Astrocyte of the spinal cord (primary cell): ENCODE results near the gene PYM1.
"Not testable (repeated sequence)": the region's sequence is repeated elsewhere in the genome, so short reads cannot be mapped to it uniquely, and the experiment has no call there.

Source experiments
- DNase-seq: peaks from one replicate; pipeline ENCODE4 v3.0.0; 2011; ENCODE audit warnings: low read depth, low spot score
- H3K4me3 ChIP-seq: 2 replicates; pipeline ENCODE4 v1.5.1; 2011; ENCODE audit warnings: low read depth, mild to moderate bottlenecking, low read length, moderate library complexity
- CTCF ChIP-seq: IDR thresholded peaks from 2 replicates; pipeline ENCODE4 v1.5.1; 2012; ENCODE audit warnings: low read depth, mild to moderate bottlenecking, low read length, inconsistent platforms
- in situ Hi-C: cut with HindIII; loops from 2 replicates; pipeline ENCODE4 v1.10.0; 2017; ENCODE audit warnings: low sequenced_read_pairs

Gene PYM1

GRCh38 chr12:55865327-55865726, 62.4 kb downstream of the PYM1 start:
- no peak overlapping the region for H3K4me3 ChIP-seq
- no peak for TF ChIP-seq CTCF
- in situ Hi-C loops, result no loop called here
- no peak for DNase-seq

GRCh38 chr12:55862931-55863330, 64.8 kb downstream of the PYM1 start:
- in situ Hi-C loops, result not testable (repeated sequence)

GRCh38 chr12:55862286-55862685, 65.4 kb downstream of the PYM1 start:
- DNase-seq, result no peak
- no peak overlapping the region for H3K4me3 ChIP-seq
- in situ Hi-C loops, result no loop called here
- TF ChIP-seq CTCF, result no peak

More at GRCh38 chr12:55862931-55863330, 64.8 kb downstream of the PYM1 start:
- H3K4me3 ChIP-seq, DNase-seq: not testable (repeated sequence)

GRCh38 chr12:55861871-55862270, 65.8 kb downstream of the PYM1 start:
- in situ Hi-C loops, result no loop called here
- TF ChIP-seq CTCF, result no peak
- no peak overlapping the region for H3K4me3 ChIP-seq
- DNase-seq, result no peak

- H3K4me3 ChIP-seq, result no peak overlapping the region
- no peak for DNase-seq
- in situ Hi-C loops, result no loop called here
- TF ChIP-seq CTCF, result no peak
Observed at GRCh38 chr12:55861396-55861795, 66.3 kb downstream of the PYM1 start.

GRCh38 chr12:55852740-55853139, 75.0 kb downstream of the PYM1 start:
- in situ Hi-C loops, result no loop called here
- DNase-seq, result no peak
- no peak overlapping the region for H3K4me3 ChIP-seq

More at GRCh38 chr12:55852740-55853139, 75.0 kb downstream of the PYM1 start:
- no peak for TF ChIP-seq CTCF
